Erythroblast (primary cell): ENCODE results near the gene PEG3.
"Not testable (repeated sequence)": the region's sequence is repeated elsewhere in the genome, so short reads cannot be mapped to it uniquely, and the experiment has no call there.

Experiments used
- DNase-seq, 2 experiments: peaks; one replicate each; lab custom pipeline; 2025; lab: John Stamatoyannopoulos, UW
- GATA1 ChIP-seq: IDR thresholded peaks from 2 replicates; pipeline ENCODE4 v1.6.1; 2011; ENCODE audit warnings: low read depth, mild to moderate bottlenecking, control low read depth, low read length, moderate library complexity
- POLR2A ChIP-seq: IDR thresholded peaks from 2 replicates; pipeline ENCODE4 v1.6.1; 2011; ENCODE audit warnings: mild to moderate bottlenecking, low read length

PEG3 gene

DNA sequence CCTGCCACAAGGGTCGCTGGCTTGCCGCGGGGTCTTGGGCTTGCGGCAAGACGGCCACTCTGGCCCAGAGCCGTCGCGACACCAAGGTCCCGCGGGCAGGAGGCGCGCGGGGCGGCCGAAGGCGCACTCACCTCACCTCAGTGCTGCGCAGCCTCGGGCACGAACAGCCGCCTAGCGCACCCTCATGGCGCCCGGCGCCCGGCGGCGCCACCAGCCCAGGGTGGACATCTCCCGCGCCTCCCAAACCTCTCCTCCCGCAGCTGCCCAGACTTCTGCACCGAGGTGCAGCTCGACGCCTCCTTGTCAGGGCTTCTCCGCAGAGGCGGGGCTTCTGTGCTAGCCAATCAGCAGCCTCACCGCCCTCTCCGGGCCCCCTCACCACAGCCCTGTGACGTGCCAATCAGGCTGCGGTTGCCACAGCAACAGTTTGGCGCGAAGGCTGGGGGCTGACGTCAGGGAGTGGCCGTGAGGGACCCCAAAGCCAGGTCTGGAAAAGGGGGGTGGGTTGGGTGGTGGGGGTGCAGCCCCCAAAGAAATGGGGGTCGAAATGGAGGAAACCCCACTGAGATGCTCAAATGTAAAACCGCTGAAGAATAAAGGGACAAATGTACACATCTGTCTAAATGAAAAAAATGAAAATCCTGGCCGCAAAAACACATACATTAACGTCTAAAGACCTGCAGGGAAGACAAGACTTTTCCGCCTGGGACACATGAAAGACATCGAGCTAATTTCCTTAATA, at the start of gene PEG3, which contains the start of gene ZIM2:
TSS of gene PEG3 (minus strand) at position 276 of the 742 bp plus-strand sequence. CDS start 16,071 bp downstream, outside the sequence.
TSS of gene ZIM2 (minus strand) at position 276 of the 742 bp plus-strand sequence. CDS start 16,449 bp downstream, outside the sequence.
- TF ChIP-seq GATA1 (no peak), POLR2A (no peak)
- DNase-seq = no peak

DNA sequence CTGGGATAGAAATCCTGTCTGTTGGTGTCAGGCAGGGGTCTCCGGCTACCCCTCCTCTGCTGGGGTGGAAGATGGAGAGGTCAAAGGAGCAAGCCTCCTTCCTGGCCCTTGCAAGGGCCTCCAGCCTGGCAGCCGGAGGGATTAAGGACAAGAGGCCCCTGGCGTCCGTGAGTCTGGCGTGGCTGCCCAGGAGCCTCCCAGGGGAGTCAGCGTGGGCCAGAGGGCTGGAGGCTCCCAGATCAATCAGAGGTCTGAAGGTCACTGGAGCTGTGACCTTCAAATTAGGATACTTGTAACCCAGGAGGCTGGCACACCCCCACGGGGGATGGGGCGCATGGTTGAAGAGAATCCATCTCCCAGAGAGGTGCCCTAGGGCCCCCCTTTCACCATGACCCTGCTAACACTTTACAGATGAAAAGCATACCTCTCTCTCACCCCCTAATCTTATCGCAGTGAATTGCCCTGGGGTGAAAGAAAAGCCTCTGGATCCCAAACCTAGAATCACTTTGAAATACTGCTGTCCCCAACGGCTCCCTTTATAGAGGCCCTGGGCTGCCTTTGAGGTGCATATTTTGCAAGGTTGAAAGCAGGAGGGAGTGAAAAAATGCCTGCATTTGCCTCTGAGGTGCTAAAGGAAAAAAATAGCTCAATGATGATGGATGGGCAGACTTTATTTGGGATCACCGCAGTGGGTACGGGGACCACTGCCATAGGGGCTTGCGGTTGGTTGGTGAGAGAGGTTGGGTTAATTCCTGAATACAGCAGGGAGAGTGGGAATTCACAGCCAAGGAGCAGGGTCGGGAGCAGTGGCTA, 44.9 kb upstream of the PEG3 start:
- TF ChIP-seq POLR2A (no peak), GATA1 (no peak)
- DNase-seq = no peak

GRCh38 chr19:56884441-56884840, 43.9 kb upstream of the PEG3 start:
- DNase-seq = no peak
- TF ChIP-seq GATA1 = no peak
- no peak for TF ChIP-seq POLR2A

DNA sequence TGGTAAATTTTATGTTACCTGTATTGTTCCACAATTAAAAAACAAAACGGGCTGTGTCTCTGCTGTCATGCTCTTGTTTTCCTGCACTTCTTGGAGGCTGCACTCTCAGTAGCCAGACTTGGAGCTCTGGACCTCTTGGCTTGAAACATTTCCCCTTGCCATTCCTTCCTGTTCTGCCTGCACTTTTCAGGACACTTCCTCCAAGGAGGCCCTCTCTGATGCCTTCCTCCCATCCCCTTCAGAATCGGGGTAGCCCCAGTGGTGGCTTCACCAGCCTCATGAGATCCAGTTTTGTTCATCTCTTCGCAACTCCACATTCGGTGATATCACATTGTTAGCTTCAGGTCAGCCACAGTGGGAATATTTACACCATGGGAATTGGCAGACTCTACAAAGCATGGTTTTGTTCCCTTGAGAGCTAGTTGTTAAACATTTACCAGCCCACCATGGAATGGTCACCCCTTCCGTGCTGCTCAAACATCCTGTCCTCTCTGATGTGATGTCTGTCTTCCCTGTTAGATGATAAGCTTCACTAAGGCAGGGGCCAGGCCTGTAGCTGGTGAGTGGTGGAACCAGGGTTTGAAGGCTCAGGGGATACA, 40.2 kb upstream of the PEG3 start:
- TF ChIP-seq POLR2A = no peak
- TF ChIP-seq GATA1 = no peak
- no peak for DNase-seq

- no peak for DNase-seq
- TF ChIP-seq GATA1 = no peak
- no peak for TF ChIP-seq POLR2A
These were observed 36.7 kb upstream of the PEG3 start for GRCh38 chr19:56877069-56877715.

GRCh38 chr19:56875717-56876116, 35.2 kb upstream of the PEG3 start:
- TF ChIP-seq GATA1 (no peak), POLR2A (no peak)
- DNase-seq = no peak

GRCh38 chr19:56874530-56874929, 34.0 kb upstream of the PEG3 start:
- DNase-seq = no peak
- TF ChIP-seq GATA1 = no peak
- TF ChIP-seq POLR2A = no peak

DNA sequence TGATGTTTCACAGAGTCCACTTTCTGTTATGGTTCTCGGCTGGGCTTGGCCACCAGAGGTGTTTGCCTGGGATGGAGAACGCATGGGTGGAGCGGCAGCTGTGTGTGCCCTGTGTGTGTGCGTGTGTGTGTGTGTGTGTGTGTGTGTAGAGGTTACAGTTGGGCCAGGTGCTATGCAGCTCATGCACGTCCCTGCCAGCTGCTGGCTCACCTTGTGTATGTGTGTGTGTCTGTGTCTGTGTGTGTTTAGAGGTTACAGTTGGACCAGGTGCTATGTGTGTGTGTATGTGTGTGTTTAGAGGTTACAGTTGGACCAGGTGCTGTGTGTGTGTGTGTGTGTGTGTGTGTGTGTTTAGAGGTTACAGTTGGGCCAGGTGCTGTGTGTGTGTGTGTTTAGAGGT, 33.0 kb upstream of the PEG3 start:
- TF ChIP-seq POLR2A (no peak), GATA1 (no peak)
- no peak for DNase-seq

DNA sequence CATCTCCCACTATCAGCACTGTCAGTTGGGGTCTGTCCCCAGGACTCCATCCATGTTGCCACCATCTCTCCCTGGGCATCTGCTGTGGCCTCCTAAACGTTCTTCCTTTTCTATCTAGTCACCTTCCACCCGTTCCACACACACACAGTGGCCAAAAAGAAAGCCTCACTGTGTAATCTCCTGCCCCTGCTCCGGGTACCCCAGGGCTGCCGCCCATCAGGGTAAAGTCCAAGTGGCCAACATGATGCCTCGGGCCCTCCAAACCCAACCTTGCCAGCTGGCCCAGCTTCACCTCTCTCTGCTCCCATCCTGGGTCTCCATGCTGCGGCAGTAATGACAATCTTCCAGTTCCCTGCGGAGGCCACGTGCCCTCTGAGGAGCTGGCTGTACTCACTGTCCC, 29.4 kb upstream of the PEG3 start:
- DNase-seq = no peak
- TF ChIP-seq GATA1 (no peak), POLR2A (no peak)

- DNase-seq = no peak
- TF ChIP-seq GATA1 = no peak
These were observed 27.9 kb upstream of the PEG3 start for GRCh38 chr19:56868446-56868845.

GRCh38 chr19:56866538-56866937, 26.0 kb upstream of the PEG3 start:
- no peak for DNase-seq
- TF ChIP-seq GATA1 = no peak
- TF ChIP-seq POLR2A = no peak

DNA sequence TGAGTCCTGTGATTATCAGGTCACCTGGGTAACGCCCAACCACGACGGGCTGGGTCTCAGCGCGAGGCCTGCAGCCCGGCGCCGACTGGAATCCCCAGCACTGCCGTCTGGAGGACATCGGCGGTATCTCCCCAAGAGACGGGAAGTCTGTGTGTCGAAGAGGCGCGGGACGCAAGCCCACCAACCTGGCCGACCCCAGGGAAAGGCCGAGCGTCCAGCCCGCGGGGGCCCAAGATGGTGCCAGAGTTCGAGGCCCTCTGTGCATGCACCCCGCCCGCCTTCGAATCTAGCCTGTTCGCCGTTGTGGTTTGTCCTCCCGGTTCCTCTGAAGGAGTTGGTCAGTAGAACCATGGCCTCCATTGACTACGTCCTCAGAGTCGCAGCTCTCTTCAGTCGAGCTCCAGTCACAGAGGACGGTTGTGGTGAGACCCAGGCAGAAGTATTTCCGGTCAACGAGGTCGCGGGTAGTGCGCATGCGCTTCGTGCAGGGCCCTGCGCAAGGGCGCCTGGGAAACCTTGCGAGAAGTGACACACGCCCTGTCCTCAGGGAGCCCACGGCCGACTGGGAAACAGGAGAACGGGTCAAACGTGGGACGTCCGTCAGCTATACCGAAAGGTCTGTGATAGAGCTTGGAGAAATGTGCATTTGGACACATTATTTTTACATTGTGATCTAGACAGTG, 24.1 kb upstream of the PEG3 start:
- DNase-seq = no peak
- TF ChIP-seq POLR2A = no peak
- TF ChIP-seq GATA1 = no peak

GRCh38 chr19:56862741-56863140, 22.2 kb upstream of the PEG3 start:
- TF ChIP-seq POLR2A (no peak), GATA1 (no peak)
- no peak for DNase-seq

GRCh38 chr19:56860409-56860808, 19.9 kb upstream of the PEG3 start:
- not testable (repeated sequence) for DNase-seq
